Lower leg skin (tissue), 4 donors: ENCODE data around the gene HIPK2. TPM values are rescaled to one million over a fixed set of nuclear protein-coding genes. Genes with fewer than 3 reads are reported as not detected.

ENCODE experiments used
- DNase-seq, 2 donors: peaks; one replicate each; pipeline ENCODE4 v3.0.0-alpha.2; 2019; ENCODE audit warnings: low spot score in 2 of 2
- H3K4me3 ChIP-seq: fragments of 200-600 bp; sonication (generic); 2 replicates; pipeline ENCODE4 v1.5.1; 2017; ENCODE audit warnings: mild to moderate bottlenecking, low read depth; ENCODE audit not compliant: poor library complexity, severe bottlenecking
- POLR2A ChIP-seq, 2 donors: fragments of 450-650 bp; IDR thresholded peaks; one replicate each; pipeline ENCODE4 v1.6.1; 2016 to 2017; ENCODE audit warnings: antibody characterized with exemption in 2 of 2, mild to moderate bottlenecking in 1 of 2, moderate library complexity in 1 of 2
- WGBS, 2 donors: methylation state at CpG; one replicate each; pipeline ENCODE4 v1.1.5; 2018; 5-methylcytosine and 5-hydroxymethylcytosine counted together
- intact Hi-C: fragments of 100-400 bp; cut with DNase I; formaldehyde crosslinking; loops from one replicate; pipeline ENCODE4 v1.15.0; 2023; ENCODE audit warnings: low total_unique reads
- total RNA-seq, 4 donors: library from RNA; depleted of rRNA; stranded (reverse); fragments of >200 nt; gene quantifications; one replicate each; pipeline ENCODE4 v1.1.0, GENCODE V29; 2016
- TF ChIP-seq, protein P1 (sequence below), 3 donors: fragments of 450-650 bp; IDR thresholded peaks; one replicate each; pipeline ENCODE4 v1.5.1; 2016; ENCODE audit warnings: antibody characterized with exemption in 3 of 3, mild to moderate bottlenecking in 3 of 3, moderate library complexity in 2 of 3

The HIPK2 gene
- total RNA-seq, 4 donors from 2014 or later, result 4.5 to 14.9 (median 10.4) TPM

DNA sequence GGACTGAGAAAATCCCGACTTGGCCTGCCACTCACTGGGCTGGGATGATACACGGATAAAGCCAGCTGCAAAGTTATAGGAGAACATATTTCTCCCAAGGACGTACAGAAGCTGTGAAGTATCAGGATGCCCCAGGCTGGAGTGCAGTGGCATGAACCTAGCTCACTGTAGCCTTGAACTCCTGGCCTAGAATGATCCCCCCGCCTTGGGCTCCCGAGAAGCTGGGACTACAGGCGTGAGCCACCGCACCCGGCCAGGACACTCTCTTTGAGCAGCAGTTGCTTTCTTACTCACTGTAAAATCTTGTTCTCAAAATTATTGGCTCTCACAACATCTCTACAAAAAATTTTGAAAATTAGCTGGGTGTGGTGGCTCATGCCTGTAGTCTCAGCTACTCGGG lies 203.9 kb downstream of the HIPK2 start:
- no peak for DNase-seq
- TF ChIP-seq, protein P1, sequence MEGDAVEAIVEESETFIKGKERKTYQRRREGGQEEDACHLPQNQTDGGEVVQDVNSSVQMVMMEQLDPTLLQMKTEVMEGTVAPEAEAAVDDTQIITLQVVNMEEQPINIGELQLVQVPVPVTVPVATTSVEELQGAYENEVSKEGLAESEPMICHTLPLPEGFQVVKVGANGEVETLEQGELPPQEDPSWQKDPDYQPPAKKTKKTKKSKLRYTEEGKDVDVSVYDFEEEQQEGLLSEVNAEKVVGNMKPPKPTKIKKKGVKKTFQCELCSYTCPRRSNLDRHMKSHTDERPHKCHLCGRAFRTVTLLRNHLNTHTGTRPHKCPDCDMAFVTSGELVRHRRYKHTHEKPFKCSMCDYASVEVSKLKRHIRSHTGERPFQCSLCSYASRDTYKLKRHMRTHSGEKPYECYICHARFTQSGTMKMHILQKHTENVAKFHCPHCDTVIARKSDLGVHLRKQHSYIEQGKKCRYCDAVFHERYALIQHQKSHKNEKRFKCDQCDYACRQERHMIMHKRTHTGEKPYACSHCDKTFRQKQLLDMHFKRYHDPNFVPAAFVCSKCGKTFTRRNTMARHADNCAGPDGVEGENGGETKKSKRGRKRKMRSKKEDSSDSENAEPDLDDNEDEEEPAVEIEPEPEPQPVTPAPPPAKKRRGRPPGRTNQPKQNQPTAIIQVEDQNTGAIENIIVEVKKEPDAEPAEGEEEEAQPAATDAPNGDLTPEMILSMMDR (IDR thresholded peaks at IDR 0.05), result no peak
- TF ChIP-seq POLR2A (IDR thresholded peaks at IDR 0.05), result no peak
- 95 to 96% methylated on average over 9 of the region's 9 CpGs for WGBS, 2 donors
- H3K4me3 ChIP-seq, result no peak overlapping the region
- intact Hi-C loops, result no loop called here

- peak in 1 of 2 donors; percentile 82 for DNase-seq
- TF ChIP-seq, protein P1 (IDR thresholded peaks at IDR 0.05), result no peak
- no peak for TF ChIP-seq POLR2A (IDR thresholded peaks at IDR 0.05)
- no peak overlapping the region for H3K4me3 ChIP-seq
- intact Hi-C loops, result no loop called here
- WGBS, 2 donors, result 93% methylated on average over 38 of the region's 38 CpGs
These were observed 205.0 kb downstream of the HIPK2 start for GRCh38 chr7:139572704-139573385.

- no peak overlapping the region for H3K4me3 ChIP-seq
- intact Hi-C loops, result no loop called here
- WGBS, 2 donors, result 94 to 95% methylated on average over 15 of the region's 15 CpGs
- TF ChIP-seq POLR2A (IDR thresholded peaks at IDR 0.05), result no peak
- TF ChIP-seq, protein P1 (IDR thresholded peaks at IDR 0.05), result no peak
- DNase-seq, result peak in 1 of 2 donors; percentile 68
These were observed 205.7 kb downstream of the HIPK2 start for GRCh38 chr7:139572071-139572470.

- intact Hi-C loops, result no loop called here
- TF ChIP-seq, protein P1 (IDR thresholded peaks at IDR 0.05), result no peak
- no peak for TF ChIP-seq POLR2A (IDR thresholded peaks at IDR 0.05)
- WGBS, 2 donors, result 96% methylated on average over 20 of the region's 20 CpGs
- peak in 1 of 2 donors; percentile 36 for DNase-seq
- H3K4me3 ChIP-seq, result no peak overlapping the region
These were observed 206.1 kb downstream of the HIPK2 start for GRCh38 chr7:139571651-139572050.

- WGBS, 2 donors, result 87 to 88% methylated on average over 20 of the region's 20 CpGs
- DNase-seq, result peak in 1 of 2 donors; percentile 78
- TF ChIP-seq, protein P1 (IDR thresholded peaks at IDR 0.05), result no peak
- TF ChIP-seq POLR2A (IDR thresholded peaks at IDR 0.05), result no peak
- H3K4me3 ChIP-seq, result no peak overlapping the region
- intact Hi-C loops, result no loop called here
These were observed 206.6 kb downstream of the HIPK2 start for GRCh38 chr7:139571190-139571589.

- peak in 1 of 2 donors; percentile 40 for DNase-seq
- TF ChIP-seq, protein P1 (IDR thresholded peaks at IDR 0.05), result no peak
- no peak for TF ChIP-seq POLR2A (IDR thresholded peaks at IDR 0.05)
- 82 to 91% methylated on average over 5 of the region's 5 CpGs for WGBS, 2 donors
- no peak overlapping the region for H3K4me3 ChIP-seq
- intact Hi-C loops, result no loop called here
These were observed 207.2 kb downstream of the HIPK2 start for GRCh38 chr7:139570626-139571025.
